NCI-H1694 (cell line): ENCODE results near the gene TNS3.

Experiments used
- DNase-seq: peaks from one replicate; lab custom pipeline; 2025; lab: John Stamatoyannopoulos, UW

Gene TNS3

DNA sequence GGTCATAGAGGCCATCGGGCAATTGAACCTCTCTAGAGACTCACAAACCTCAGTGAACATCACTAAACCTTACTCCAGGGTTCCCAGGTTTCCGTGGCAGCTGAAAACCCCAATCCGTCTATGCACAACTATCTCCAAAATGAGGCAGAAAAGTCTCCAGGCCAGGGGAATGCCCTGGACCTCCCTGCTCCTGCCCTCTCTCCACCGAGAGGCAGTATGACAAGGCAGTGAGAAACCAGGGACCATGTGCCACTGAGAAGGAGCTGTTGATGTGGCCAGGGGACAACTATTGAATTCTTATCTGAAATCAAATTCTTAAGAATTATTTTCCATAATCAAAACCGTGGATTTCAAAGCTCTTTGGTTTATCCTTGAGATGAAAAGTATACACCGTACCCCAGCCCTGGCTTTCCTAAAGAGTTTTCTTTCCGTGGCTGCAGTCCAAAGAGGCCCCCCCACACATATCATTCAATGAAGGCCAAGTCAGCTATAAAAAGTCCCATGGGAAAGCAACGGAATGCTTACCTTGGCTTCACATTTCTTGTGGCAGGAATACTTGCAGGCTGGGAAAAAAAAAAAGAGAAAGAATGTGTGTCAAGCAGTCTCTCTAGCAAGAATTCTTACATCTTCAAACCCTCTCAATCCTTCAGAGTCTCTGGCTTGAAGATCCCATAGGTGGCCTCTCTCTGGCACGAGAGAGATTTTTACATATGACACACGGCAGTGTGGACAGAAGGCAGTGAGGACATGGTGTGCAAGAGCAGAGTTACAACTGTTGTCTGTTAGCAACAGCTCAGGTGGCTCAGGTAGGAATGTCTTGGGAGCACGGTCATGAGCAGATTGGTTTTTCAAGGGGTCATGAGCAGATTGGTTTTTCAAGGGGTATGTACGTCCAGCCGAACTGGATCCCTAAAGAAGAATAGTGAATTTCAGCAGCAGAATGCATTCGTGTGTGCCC is 75.2 kb downstream of the TNS3 start:
- no peak for DNase-seq

DNA sequence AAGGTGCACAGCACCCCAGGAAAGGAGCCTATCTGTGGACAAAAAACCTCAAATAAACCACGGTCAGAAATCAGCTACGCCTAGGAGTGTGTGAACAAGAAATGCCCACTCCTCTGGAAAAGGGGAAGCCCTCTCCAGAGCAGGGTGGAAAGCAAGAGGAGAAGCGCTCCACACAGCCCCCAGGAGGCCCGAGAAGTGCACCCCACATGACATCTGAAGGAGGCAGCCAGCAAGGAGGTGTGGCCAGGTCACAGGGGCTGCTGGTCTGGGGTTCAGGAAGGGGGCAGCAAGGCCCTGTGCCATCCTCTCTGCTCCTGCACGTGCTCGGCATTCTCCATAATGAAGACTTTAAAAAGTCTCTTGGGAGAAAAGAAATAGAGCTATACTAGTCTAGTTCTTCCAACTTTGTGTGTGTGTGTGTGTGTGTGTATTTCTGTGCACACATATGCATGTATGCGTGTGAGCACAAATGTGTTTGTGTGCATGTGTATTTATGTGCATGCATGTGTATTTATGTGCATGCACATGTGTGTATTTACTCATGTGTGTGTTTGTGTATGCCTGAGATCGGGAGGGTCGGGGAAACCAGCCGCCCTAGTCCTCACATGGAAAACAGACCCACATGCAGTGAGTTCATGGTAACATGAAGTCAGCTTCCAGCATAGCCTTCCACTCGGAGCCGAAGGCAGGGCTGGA is 76.5 kb downstream of the TNS3 start:
- DNase-seq: no peak

DNA sequence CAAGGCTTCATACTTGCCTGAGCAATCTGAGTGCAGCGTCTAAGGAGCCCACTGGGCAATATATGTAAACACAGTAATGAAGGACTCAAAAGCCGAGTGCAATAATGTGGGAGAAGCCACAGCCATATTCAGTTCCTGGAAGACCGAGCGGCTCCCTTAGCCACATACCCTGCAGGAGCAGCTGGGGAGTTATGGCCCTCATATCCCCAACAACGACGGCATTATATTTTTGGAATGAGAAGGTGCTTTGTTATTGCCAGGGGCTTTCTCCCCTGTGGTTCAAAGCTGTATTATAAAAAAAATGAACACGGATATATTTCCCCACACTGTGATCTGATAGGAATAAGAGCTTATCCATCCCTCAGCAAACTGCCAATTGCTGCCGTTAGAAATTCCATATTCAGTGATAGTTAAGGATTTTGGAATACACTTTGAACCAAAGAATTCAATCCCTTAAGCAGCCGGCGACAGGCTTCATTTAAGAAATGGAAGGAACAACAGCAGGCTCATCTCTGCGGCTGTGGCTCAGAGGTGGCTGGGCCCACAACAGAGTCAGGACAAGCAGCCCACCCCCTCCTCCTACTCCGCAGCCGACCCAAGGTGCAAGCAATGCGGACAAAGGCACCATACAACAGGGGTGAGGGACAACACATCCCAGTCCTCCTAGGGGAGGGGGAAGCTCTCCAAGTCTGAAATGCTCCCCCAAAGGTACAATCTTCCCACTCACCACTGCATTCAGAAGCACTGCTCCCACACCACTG is 77.2 kb downstream of the TNS3 start:
- DNase-seq: no peak

DNA sequence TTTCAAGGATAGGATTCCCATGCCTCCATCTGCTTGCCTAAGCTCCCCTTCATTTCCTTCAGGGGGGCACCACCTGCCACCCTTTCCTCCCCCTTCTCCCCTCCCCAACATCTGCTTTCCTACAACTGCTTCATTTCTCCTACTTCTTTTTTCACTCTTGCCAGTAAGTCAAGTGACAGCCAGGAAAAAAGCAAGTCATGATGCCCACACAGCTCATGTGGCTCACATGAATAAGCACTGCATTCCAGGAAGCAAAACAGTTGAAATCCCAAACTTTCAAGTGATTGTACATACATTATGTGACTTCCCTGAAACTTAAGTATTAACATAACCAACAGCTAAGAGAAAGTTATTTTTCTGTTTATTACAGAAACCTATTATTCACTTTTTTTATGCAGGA is 78.6 kb downstream of the TNS3 start:
- DNase-seq: no peak

DNA sequence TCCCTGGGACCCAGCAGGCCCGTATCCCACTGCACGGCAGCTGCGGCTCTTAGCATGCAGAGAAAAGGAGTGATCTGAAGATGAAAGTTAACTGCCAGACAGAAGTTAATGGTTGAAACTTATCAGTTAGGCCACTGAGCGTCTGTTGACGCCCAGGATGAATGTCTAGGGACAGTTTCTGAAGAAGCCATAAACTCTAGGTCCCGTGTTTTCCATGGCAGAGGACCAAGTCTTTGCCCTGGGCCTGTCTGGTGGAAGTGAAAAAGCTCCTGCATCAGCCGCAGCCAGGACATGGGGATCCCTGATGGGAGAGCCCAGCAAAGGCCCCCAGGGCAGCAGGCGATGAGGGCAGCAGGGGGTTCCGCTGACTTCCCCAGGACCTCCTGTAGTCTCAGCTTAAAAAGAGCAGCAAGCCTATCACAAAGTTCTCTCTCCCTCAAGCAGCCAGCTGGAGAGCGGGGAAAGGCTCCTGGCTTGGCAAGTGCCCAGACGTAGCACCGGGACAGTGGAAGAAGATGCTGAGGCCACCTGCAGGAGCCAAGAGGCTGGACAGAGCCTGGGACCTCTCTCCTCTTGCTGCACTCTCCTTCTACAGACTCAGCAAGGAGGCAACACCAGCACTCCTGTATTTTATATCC is 79.6 kb downstream of the TNS3 start:
- no peak for DNase-seq

DNA sequence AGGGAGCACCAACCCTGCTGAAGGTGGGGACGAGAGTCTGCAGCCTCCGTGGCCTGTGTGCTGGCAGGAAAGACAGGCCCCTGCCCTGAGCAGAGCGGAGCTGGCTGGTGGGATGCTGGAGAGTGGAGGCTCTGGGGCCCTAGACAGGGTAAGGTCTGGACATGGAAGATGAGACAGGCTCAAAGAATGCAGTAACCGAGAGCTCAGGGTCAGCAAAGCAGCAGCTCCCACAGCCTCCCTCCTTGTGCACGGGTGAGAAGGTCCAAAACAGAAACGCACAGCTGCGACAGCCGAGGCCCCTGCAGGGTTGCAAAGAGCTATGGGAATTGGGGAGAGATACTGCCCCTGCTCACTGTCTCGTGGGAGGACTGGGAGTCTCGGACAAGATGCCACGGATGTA is 80.5 kb downstream of the TNS3 start:
- DNase-seq: no peak

DNA sequence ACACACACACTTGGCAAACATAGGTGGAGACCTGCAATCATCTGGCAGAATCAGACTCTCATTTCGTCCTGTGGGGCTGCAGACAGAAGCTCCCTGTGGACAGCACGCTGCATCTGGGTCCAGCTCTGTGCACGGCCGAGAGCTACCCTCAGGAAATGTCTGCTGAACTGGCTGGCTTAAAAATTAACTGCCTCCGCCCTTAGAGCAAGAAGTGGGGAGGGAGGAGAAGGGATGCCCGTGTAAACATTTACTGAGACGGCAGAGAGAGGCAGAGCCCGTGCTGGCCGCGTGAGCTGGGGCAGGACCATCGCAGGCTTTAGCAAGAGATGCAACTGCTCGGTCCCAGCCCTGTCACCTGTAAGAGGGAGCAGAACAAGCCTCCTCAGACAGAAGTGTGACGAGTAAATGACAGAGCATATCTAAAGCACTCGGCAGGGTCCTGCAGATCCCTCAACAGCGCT is 81.8 kb downstream of the TNS3 start:
- DNase-seq: no peak

DNA sequence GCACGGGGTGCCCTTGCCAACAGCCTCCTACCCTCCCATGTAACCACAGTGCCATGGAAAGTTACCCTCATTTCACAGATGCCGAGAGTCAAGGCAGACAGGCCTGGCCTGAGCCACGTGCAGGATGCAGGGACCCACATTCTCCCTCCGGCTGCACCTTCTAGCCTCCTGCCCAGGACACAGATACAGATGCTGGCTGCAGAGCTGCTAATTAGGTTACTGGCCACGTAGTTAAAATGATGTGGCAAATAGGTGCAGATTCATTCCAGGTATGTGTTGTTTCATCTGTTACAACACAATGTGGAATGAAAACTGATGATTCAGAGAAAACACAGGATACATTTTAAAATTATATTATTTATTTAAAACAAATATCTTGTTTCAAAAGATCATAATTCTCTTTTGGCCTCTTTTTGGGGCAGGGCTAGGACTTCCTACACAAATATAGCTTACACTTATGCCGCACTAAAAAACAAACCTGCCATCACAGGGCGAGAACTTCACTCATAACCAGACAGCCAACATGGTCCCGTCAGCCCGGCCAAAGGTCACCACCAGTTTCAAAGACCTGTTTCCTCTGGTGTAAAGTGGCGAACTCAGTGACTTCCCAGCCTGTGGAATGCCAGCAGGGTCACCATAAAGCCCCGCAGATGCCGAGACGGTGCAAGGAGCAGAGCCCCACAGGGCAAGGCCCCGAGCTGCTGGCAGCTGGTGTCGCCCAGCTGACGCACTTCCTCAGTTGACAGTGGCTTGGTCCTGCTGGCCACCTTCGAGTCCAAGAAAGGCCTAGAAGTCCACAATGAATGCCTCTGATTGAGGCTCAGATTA is 83.5 kb downstream of the TNS3 start:
- DNase-seq: no peak

DNA sequence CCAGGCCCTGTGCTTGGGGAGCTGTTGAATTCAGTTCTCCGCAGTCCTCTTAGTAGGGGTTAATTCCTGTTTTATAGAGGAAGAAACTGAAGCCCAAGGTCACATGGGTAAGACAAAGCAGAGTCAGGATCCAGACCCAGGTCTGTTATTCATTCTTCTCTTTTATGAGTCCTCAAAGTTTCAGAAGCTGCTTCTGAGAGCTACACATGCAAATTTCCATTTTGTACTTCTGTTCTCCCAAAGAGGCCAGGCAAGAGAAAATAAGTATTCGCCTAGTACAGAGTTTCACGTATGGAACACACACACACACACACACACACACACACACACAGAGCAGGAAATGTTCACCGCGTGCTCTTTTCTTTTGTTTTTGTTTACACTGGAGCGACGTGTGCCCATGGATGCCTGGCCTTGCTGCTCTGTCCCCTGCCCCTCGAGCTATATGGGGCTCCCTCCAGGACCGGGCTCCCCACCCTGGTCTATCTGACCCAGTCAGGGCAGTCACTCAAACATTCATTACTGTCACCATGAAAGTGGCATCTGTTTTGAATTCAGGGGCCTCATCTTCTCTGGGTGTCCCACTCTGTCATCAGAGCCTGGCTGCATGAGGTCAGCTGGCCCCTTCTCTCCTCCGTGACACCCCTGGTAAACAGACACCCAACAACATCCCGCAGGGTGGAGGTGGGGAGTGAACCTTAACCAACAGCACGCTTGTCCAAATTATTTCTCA is 84.4 kb downstream of the TNS3 start:
- no peak for DNase-seq

DNA sequence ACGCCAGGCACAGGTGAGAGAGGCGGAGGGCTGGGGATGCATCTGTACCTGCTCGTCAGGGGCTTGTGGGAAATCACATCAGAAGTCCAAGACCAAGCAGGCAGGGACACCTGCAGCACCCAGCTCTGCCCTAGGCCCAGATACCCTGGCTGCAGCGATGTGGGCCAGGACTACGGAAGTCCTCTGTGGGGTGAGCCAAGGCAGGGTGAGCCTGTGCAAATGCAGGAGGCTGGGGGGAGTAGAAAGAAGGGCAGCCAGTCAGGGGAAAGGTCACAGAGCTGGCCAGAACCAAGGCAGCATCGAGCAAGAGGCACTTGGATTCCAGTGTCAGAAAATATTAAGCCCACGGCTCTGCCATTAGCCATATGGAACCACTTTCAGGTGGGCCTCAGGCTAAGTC is 85.2 kb downstream of the TNS3 start:
- no peak for DNase-seq

DNA sequence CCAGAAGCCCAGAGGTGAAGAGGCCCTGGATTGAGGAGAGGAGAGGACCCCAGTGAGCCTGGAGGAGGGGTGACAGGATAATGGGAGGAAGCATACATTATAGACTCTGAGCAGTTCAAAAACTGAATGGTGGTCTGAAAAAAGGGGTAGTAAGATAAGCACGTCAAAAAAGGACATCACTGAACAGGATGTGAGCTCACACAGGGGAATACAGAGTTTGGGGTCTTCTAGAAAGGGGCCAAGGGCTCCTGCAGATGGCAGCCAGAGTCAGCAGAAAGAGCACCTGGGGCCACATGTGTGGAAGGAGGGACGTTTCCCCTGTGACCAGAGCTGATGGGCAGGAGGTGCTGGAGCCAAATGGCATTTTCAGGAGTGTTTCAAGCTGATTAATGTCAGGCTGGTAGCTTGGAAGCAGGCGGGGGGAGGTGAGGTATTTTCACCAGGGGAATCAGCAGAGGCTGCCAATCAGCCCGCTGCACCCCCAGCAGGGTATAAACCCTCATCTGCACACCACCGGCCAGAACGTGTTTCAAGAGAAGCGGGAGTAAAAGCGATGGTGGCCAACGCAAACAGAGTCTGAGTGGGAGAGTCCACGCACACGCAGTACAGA is 85.8 kb downstream of the TNS3 start:
- no peak for DNase-seq

DNA sequence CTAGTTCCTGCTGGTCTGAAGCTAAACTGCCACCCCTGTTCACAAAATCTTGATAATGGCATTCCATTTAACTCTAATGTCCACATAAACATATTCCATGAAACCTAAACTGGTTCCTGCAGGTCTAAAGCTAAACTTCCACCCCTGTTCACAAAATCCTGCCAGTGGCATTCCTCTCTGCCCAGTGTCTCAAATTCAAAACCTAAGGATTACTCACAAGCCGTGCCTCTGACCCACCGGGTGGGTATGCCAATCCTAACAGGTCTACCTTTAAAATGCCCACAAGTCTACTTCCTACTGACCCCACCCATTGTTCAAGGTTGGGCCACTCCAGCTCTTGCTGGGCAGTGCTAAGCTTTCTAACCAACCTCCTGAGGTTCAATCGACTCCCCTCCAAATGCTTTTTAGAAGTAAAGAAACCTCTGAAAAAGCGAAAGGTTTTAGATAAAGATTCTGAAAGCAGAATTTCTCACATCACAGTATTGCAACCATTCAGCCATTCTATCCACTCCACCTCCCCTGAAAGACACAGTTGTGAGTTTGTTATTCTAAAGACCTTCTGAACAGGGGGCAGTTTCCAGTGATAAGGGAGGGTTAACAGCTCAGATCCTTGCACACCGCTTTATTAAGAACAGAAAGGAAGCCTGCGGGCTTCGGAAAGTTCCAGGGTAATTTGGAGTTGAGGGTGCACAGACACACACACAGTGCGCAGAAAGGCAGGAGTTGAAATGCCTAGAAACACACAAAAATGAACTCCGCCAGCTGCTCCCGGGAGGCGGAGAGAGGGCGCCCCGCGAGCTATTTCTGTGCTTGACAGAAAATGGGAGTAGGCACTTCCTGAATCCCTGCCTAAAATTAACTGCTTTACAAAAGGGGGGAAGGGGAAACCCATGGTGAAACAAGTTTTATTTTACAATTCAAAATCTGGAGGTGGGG is 87.7 kb downstream of the TNS3 start:
- no peak for DNase-seq

DNA sequence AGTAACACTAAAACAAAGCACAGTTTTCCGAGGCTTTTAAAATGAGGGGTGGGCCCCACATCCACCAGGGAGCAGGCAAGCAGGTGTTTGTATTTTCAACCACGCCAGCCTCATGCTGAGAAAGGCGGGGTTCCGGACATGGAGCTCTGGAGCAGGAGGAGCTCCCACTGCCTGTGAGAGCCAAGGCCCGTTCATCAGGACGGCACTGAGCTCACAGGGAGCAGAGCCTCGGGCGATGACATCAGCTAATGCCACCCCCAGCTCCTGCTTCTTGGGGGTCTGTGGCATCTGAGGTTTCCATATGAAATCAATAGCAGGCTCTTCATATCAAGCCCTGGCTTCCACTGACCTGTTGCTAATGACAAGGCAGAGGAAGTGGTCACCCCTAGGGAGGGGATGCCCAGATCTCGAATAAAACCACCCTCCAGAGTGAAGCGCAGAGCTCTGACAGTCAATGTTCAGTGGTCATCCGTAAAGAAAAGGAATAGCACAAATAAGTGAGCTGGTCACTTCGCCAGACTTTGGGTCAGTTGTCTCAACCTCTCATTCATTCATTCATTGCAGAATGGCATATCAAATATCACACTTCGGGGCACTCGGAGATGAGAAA is 89.1 kb downstream of the TNS3 start:
- DNase-seq: no peak

DNA sequence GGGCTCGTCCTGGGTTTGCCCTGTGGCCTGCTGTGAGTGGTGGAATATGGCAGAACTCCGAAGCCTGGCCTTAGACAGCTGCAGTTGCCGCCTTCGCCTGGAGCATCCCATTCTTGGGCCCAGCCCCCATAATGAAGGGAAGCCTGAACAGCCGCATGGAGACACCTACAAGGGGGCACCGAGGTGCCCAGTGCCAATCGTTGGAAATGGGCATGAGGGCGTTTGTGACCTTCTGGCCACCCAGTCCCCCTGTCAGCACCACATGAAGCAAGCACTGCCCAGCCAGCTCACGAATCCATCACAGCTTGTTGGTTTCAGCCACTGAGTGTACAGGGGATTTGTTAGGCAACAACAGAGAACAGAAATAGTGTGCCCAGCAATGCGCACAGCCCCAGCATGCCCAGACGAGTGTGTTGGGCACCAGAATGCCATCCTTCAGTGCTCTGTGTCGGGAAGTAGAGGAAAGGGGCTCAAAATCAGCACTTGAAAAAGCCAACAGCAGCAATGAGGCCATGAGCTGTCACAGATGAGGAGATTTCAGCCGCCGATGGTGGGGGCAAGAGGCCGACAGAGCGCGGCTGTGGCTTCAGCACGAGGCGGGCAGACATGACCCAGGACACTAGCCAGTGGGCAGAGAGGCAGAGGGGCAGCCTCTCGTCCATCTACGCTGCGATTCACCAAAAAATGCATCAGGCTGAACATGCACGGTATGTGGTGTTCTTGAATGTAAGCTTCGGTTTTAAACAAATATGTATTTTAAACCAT is 91.2 kb downstream of the TNS3 start:
- no peak for DNase-seq

DNA sequence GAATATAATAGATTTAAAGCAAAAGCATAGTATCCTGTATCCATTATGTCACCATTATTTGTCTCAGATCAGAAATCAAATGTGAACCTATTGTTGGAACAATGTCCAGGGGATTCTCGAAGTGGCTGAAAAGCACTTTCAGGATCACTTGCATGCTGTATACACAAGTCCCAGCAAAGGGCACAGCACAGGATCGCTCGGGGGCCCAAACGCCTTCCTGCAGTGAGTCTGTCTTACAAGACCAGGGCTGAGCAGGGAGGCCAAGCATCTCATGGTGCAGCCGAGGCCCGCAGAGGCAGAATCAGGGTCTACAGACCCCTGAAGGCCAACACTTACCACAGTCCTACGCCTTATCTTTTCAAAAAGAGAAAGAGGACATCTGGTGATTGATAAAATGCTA is 92.3 kb downstream of the TNS3 start:
- DNase-seq: no peak

DNA sequence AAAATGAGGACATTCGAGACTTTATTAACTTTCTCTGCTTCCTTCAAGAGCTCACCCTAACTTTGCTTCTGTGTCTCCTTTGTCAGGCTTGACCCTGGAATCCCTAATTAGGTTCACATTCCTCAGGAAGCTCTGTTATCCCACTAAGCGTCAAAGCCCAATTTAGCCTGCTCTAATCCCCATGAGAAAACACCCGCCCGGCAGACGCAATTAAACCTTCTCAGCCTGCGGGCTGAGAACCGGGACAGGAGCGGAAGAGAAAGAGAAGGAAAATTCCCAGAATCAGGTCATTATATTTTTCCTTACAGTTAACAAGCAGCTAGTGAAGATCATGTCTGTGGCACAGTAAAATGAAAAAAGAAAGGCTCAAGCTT is 93.0 kb downstream of the TNS3 start:
- no peak for DNase-seq

DNA sequence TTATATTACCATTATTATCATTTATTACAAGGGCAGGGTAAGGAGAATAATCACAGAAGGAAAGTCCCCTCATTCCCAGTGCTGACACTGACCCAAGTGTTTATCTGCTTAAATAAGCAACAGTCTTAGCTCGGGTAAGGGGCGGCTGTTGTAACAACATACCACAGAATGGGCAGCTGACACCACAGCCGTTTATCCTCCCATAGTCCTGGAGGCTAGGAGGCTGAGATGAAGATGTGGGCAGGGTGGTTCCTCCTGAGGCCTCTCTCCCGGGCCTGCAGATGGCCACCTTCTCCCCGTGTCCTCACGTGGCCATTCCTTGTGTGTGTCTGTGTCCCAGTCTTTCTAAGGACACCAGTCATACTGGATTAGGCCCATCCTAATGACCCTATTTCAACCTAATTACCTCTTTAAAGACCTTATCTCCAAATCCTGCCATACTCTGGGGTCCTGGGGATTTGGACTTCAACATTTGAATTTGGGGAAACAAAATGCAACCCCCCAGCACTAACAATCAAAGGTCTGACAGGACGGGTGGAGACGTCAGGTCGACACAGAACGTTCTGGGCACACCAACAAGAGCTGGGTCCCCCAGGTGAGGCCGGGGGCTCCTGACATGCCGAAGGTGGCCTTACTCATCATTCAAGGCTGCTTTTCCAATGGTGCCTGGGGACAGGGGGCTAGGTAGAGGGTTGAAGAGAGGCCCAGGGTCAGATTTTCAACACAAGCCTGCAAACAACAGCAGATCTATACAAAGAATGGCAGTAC is 93.5 kb downstream of the TNS3 start:
- DNase-seq: no peak
